HepG2 (cell line): ENCODE data around the gene EIF4G2. TPM values are rescaled to one million over a fixed set of nuclear protein-coding genes. Genes with fewer than 3 reads are reported as not detected.

Source experiments
- BORCS8-MEF2B ChIP-seq: sonication (generic); formaldehyde crosslinking; IDR thresholded peaks from 2 replicates; pipeline ENCODE4 v1.8.0; 2022; ENCODE audit warnings: mild to moderate bottlenecking, missing genetic modification reagents
- ELF1 ChIP-seq: sonication (generic); formaldehyde crosslinking; IDR thresholded peaks from 2 replicates; pipeline ENCODE4 v1.4.0; 2020; ENCODE audit warnings: missing genetic modification reagents
- FOXC1 ChIP-seq: sonication (generic); formaldehyde crosslinking; IDR thresholded peaks from 2 replicates; pipeline ENCODE4 v1.8.0; 2022; ENCODE audit warnings: mild to moderate bottlenecking, missing genetic modification reagents, borderline replicate concordance
- GABPB1 ChIP-seq: IDR thresholded peaks from 2 replicates; pipeline ENCODE4 v1.6.1; 2016; ENCODE audit warnings: mild to moderate bottlenecking, missing genetic modification reagents, moderate library complexity, missing compliant biosample characterization
- HMGXB3 ChIP-seq: sonication (generic); formaldehyde crosslinking; IDR thresholded peaks from 2 replicates; pipeline ENCODE4 v1.4.0; 2020; ENCODE audit warnings: missing genetic modification reagents, borderline replicate concordance
- HNRNPL ChIP-seq: fragments of 200-400 bp; formaldehyde crosslinking; IDR thresholded peaks from 2 replicates; pipeline ENCODE4 v1.6.1; 2017; ENCODE audit warnings: mild to moderate bottlenecking, low read depth, low read length
- RFX5 ChIP-seq: IDR thresholded peaks from 2 replicates; pipeline ENCODE4 v1.6.1; 2011; ENCODE audit warnings: low read depth, low read length, improper control_type of control experiment
- RXRB ChIP-seq: IDR thresholded peaks from 2 replicates; pipeline ENCODE4 v1.6.1; 2016; ENCODE audit warnings: borderline replicate concordance, missing genetic modification reagents, missing compliant biosample characterization
- SIN3A ChIP-seq: IDR thresholded peaks from 2 replicates; pipeline ENCODE4 v1.6.1; 2011; ENCODE audit warnings: low read depth, mild to moderate bottlenecking, control low read depth, low read length, borderline replicate concordance
- SRSF9 ChIP-seq: fragments of 200-400 bp; formaldehyde crosslinking; IDR thresholded peaks from 2 replicates; pipeline ENCODE4 v1.6.1; 2018; ENCODE audit warnings: borderline replicate concordance, mild to moderate bottlenecking, low read depth, low read length; ENCODE audit not compliant: insufficient read depth, poor library complexity, severe bottlenecking
- TOE1 ChIP-seq: sonication (generic); formaldehyde crosslinking; IDR thresholded peaks from 2 replicates; pipeline ENCODE4 v1.4.0; 2020; ENCODE audit warnings: mild to moderate bottlenecking, missing genetic modification reagents
- YY1 ChIP-seq: IDR thresholded peaks from 2 replicates; pipeline ENCODE4 v1.6.1; 2011; ENCODE audit warnings: low read length, low read depth, moderate library complexity, mild to moderate bottlenecking; ENCODE audit not compliant: insufficient read depth, insufficient replicate concordance
- ZBTB1 ChIP-seq: sonication (generic); formaldehyde crosslinking; IDR thresholded peaks from 2 replicates; pipeline ENCODE4 v1.4.0; 2020; ENCODE audit warnings: missing genetic modification reagents, borderline replicate concordance
- ZGPAT ChIP-seq: IDR thresholded peaks from 2 replicates; pipeline ENCODE4 v1.6.1; 2016; ENCODE audit warnings: mild to moderate bottlenecking
- ZNF253 ChIP-seq: sonication (generic); formaldehyde crosslinking; IDR thresholded peaks from 2 replicates; pipeline ENCODE4 v1.8.0; 2022; ENCODE audit warnings: mild to moderate bottlenecking, missing genetic modification reagents, borderline replicate concordance
- ZNF484 ChIP-seq: sonication (generic); formaldehyde crosslinking; IDR thresholded peaks from 2 replicates; pipeline ENCODE4 v1.5.1; 2020; ENCODE audit warnings: mild to moderate bottlenecking, low read depth, missing genetic modification reagents, borderline replicate concordance
- ZNF552 ChIP-seq: sonication (generic); formaldehyde crosslinking; IDR thresholded peaks from 2 replicates; pipeline ENCODE4 v1.9.0; 2022; ENCODE audit warnings: missing genetic modification reagents, mild to moderate bottlenecking, borderline replicate concordance
- polyA plus RNA-seq, 8 experiments: library from polyadenylated mRNA; depleted of rRNA in 3 of 8; stranded (reverse) in 7 of 8; unstranded in 1 of 8; fragments of >200 nt; fragmentation: Illumina TruSeq in 4 of 8; extraction: Trizol in 4 of 8; gene quantifications; 2 replicates each; pipeline versions ENCODE4 v1.2.1 to v1.2.3, GENCODE V29; 2011 to 2016; ENCODE audit warnings: low read depth in 4 of 8, missing spikeins in 1 of 8, mixed read lengths in 1 of 8; ENCODE audit not compliant: insufficient read depth in 1 of 8
- total RNA-seq, 5 experiments: library from RNA; depleted of rRNA; stranded (reverse); fragments of >200 nt; fragmentation: Illumina TruSeq; extraction: Trizol; gene quantifications; 2 replicates each; pipeline ENCODE4 v1.2.3, GENCODE V29; 2016; ENCODE audit warnings: low read depth in 1 of 5
- TF ChIP-seq, protein P1 (sequence below): sonication (generic); formaldehyde crosslinking; IDR thresholded peaks from 2 replicates; pipeline ENCODE4 v1.4.0; 2020; ENCODE audit warnings: missing genetic modification reagents
- TF ChIP-seq, protein P2 (sequence below): fragments of 450-650 bp; IDR thresholded peaks from 2 replicates; pipeline ENCODE4 v1.6.1; 2017; ENCODE audit warnings: mild to moderate bottlenecking

EIF4G2 gene
- total and polyA plus RNA-seq, 2 of the 13 experiments (the other 11 are each of a cell fraction or from before 2014, with no cell fraction given), result 362 to 546 TPM

- no peak for TF ChIP-seq SRSF9
- no peak for TF ChIP-seq ZNF484 (CRISPR knock-in tag)
- TF ChIP-seq HNRNPL, result no peak
- TF ChIP-seq ELF1 (CRISPR knock-in tag), result 0 out of 2 replicates have a peak, but pooled peaks have one; percentile 19
- no peak for TF ChIP-seq ZGPAT (CRISPR knock-in tag)
- TF ChIP-seq, protein P1, sequence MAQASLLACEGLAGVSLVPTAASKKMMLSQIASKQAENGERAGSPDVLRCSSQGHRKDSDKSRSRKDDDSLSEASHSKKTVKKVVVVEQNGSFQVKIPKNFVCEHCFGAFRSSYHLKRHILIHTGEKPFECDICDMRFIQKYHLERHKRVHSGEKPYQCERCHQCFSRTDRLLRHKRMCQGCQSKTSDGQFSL, result no peak
- no peak for TF ChIP-seq HMGXB3 (CRISPR knock-in tag)
- TF ChIP-seq YY1, result peak; percentile 11
- no peak for TF ChIP-seq RFX5
- no peak for TF ChIP-seq TOE1 (CRISPR knock-in tag)
- TF ChIP-seq ZNF253 (CRISPR knock-in tag), result no peak
- no peak for TF ChIP-seq BORCS8-MEF2B (CRISPR knock-in tag)
- TF ChIP-seq RXRB, result no peak
- TF ChIP-seq ZNF552 (CRISPR knock-in tag), result no peak
- TF ChIP-seq GABPB1, result no peak; the same call in 1 of the 2 replicates
- no peak for TF ChIP-seq FOXC1 (CRISPR knock-in tag)
- no peak for TF ChIP-seq ZBTB1 (CRISPR knock-in tag)
- TF ChIP-seq SIN3A, result peak; percentile 8; the same call in 1 of the 2 replicates
- TF ChIP-seq, protein P2, sequence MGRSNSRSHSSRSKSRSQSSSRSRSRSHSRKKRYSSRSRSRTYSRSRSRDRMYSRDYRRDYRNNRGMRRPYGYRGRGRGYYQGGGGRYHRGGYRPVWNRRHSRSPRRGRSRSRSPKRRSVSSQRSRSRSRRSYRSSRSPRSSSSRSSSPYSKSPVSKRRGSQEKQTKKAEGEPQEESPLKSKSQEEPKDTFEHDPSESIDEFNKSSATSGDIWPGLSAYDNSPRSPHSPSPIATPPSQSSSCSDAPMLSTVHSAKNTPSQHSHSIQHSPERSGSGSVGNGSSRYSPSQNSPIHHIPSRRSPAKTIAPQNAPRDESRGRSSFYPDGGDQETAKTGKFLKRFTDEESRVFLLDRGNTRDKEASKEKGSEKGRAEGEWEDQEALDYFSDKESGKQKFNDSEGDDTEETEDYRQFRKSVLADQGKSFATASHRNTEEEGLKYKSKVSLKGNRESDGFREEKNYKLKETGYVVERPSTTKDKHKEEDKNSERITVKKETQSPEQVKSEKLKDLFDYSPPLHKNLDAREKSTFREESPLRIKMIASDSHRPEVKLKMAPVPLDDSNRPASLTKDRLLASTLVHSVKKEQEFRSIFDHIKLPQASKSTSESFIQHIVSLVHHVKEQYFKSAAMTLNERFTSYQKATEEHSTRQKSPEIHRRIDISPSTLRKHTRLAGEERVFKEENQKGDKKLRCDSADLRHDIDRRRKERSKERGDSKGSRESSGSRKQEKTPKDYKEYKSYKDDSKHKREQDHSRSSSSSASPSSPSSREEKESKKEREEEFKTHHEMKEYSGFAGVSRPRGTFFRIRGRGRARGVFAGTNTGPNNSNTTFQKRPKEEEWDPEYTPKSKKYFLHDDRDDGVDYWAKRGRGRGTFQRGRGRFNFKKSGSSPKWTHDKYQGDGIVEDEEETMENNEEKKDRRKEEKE, result no peak
These were observed 1.1 kb downstream of the EIF4G2 start (continued) for GRCh38 chr11:10807493-10808234.
